NB4 (cell line): ENCODE data around the gene INO80B.
A peak's percentile ranks its signal among the peaks of the same experiment; 100 is the strongest.

Experiments
- DNase-seq: peaks from one replicate; pipeline ENCODE4 v3.0.0; 2010; ENCODE audit warnings: low read depth
- H3K4me3 ChIP-seq: one replicate; pipeline ENCODE4 v1.5.1; 2011; ENCODE audit warnings: mild to moderate bottlenecking, low read depth, low read length, moderate library complexity
- MYC ChIP-seq: IDR thresholded peaks from 2 replicates; pipeline ENCODE4 v1.6.1; 2011; ENCODE audit warnings: low read depth, low read length
- POLR2A ChIP-seq: IDR thresholded peaks from 2 replicates; pipeline ENCODE4 v1.6.1; 2011; ENCODE audit warnings: mild to moderate bottlenecking; ENCODE audit not compliant: insufficient read length; ENCODE audit errors: extremely low read depth
- TF ChIP-seq, protein P1 (sequence below): IDR thresholded peaks from one replicate; pipeline ENCODE4 v1.5.1; 2012; ENCODE audit warnings: low read depth, low read length
- TF ChIP-seq, protein P2 (sequence below): IDR thresholded peaks from 2 replicates; pipeline ENCODE4 v1.6.1; 2011; ENCODE audit warnings: low read depth, low read length

Gene INO80B

DNA sequence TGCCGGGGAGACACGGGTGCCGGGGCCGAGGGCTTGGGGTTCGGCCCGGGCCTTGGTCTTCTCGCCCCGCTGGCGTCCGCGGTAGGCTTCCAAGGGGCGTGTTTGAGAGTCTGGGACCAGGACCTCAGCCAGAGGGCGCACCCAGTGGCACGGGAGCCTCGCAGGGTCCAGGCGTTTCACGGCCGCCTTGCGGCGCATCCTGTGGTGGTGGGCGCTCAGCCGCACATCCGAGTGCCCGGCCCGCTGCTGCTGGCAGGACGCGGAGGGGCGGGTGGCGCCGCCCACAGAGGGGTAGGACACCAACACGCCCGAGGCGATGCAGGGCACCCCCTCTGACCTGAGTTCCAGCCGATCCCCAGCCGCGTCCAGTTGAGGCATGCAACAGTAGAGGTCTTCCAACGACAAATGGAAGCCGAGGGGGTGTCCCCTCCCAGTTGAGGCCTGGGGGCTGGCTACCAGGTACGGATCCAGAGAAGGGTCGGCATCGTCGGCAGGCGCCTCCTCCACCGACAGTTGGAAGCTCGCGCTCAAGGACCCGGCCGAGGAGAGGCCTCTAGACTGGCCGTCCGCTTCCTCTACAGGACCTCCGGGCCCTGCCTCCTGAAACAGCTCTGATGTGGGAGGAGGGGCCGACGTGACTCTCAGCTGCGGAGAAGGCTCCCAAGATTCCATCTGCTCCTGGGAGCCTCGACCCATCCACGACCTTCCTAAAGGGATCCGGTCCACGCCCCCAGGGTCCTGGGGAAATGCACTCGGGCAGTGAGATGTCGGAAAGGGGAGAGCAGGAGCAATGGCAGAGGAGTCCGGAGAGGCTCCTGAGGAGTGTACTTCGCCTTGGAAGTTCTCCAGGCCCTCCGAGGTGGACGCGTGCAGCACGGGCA is 39.8 kb upstream of the INO80B start:
- DNase-seq: no peak
- TF ChIP-seq, protein P1, sequence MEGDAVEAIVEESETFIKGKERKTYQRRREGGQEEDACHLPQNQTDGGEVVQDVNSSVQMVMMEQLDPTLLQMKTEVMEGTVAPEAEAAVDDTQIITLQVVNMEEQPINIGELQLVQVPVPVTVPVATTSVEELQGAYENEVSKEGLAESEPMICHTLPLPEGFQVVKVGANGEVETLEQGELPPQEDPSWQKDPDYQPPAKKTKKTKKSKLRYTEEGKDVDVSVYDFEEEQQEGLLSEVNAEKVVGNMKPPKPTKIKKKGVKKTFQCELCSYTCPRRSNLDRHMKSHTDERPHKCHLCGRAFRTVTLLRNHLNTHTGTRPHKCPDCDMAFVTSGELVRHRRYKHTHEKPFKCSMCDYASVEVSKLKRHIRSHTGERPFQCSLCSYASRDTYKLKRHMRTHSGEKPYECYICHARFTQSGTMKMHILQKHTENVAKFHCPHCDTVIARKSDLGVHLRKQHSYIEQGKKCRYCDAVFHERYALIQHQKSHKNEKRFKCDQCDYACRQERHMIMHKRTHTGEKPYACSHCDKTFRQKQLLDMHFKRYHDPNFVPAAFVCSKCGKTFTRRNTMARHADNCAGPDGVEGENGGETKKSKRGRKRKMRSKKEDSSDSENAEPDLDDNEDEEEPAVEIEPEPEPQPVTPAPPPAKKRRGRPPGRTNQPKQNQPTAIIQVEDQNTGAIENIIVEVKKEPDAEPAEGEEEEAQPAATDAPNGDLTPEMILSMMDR: no peak
- TF ChIP-seq MYC (no peak), POLR2A (no peak)
- TF ChIP-seq, protein P2, sequence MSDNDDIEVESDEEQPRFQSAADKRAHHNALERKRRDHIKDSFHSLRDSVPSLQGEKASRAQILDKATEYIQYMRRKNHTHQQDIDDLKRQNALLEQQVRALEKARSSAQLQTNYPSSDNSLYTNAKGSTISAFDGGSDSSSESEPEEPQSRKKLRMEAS: no peak
- H3K4me3 ChIP-seq: no peak overlapping the region

DNA sequence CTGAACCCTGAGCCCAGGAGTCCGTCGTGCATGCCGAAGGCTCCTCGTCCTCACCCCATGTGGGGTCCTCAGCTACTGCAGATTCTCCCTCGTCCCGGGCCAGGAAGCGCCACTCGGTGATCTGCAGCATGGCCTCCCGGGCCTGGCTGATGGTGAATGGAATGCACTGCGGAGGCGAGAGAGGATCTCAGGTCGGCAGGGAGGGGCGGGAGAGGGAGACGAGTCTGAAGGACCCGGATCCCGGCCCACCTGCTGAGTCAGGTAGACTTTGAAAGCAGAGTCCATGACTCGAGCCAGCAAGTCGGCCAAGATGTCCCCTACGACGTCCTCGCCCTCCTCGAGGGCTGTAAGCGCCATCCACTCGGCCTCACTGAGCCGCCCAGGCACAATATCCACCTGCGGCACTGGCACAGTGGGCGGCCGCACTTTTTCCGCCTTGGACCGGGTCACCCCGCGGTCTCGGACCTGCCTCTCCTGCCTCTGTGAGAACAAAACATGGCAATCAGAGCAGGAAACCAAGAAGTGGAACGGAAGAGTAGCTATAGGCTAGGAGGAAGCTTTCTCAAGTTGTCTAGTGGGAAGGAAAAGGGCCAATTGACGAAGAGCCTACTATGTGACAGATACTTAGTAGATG is 39.0 kb upstream of the INO80B start:
- no peak overlapping the region for H3K4me3 ChIP-seq
- DNase-seq: no peak
- TF ChIP-seq MYC (no peak), POLR2A (no peak)
- TF ChIP-seq, protein P2: no peak
- TF ChIP-seq, protein P1: no peak

DNA sequence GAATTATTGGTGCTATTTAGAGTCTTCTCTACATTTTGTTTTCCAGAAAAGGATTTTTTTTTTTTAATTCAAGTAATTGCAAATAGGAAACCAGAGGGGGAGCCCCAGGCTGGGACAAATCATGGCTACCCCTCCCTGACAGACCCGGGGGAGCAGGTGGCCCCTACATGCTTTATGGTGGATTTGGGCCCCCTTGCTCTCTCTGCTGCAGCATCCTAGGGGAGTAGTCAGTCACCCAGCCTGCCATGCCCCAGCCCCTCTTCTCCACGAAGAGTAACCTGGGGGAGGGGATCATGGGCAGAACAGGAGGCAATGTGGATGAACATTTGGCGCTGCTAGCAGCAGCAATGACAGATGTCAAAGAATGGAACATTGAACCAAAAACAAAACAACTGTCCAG is 38.1 kb upstream of the INO80B start:
- TF ChIP-seq, protein P2: no peak
- TF ChIP-seq POLR2A: no peak
- no peak for TF ChIP-seq MYC
- TF ChIP-seq, protein P1: peak; percentile 12
- peak; percentile 30 for DNase-seq

DNA sequence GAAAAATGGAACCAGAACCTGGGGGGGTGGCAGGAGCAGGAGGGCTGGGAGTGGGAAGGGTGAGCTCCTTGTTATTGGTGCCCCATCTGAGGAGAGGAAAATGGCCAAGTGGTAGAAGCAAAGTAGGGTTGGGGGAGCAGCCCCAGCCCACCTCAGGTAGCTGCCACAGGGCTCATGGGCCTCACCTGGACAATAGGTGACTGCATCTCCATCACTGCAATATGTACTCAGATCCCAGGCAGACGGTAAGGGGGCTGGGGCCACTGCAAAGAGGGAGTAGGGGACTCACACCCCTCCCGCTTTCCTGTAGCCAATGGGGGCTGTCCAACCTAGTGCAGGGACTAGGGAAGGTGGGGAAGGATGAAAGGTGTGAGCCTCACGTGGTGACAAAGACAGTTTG is 37.7 kb upstream of the INO80B start:
- TF ChIP-seq, protein P1: no peak
- TF ChIP-seq MYC (no peak), POLR2A (no peak)
- TF ChIP-seq, protein P2: no peak
- DNase-seq: no peak
- no peak overlapping the region for H3K4me3 ChIP-seq

More for the DNA sequence above, 38.1 kb upstream of the INO80B start:
- no peak overlapping the region for H3K4me3 ChIP-seq

DNA sequence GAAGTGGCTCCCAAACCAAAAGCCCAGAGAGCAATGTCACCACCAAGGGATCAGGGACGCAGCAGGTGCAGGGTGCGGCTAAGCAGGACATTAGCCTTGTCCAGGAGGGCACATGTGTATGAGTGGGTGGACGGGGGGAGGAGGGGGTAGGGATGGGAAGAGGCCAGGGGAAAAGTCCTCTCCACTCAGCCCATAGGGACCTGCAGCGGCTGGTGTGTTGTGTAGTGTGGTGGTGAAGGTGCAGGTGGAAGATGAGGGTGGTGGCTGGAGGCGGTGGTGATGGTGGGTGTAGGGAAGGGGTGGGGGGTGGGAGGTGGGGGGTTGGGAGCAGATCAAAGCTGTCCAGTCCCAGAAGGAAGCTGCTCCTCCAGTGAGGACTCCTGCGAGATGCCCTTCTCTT is 37.1 kb upstream of the INO80B start:
- no peak overlapping the region for H3K4me3 ChIP-seq
- TF ChIP-seq POLR2A (no peak), MYC (no peak)
- TF ChIP-seq, protein P2: no peak
- TF ChIP-seq, protein P1: no peak
- no peak for DNase-seq
